ENCODE results near the gene FOXN4.

DNA sequence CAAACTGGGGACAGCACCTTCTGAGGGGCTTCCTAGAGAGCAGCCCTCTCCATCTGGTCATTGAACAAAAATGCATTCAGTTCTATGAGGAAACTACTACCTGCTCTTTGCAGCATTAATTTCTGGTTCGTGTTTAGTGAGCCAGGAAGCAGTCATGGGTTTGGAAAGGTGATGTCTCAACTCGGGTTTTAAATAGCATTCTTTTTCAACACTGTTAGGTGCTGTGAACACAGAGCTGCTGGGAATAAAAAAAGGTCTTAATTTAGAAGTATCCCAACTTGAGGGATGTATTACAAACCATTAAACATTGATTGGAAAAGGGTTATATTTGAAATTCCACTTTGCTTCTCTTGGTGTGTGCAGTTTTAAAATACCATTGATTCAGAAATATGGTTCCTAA lies 47.9 kb upstream of the FOXN4 start:
- TF ChIP-seq GATA3 (IDR thresholded peaks at IDR 0.05; ENCODE audit: low read depth, low read length) (no peak), GATA2 (IDR thresholded peaks at IDR 0.05; ENCODE audit: low read depth, low read length) (no peak)

All from SH-SY5Y (cell line).